IMR-90 (cell line): ENCODE data around the gene PRKAG2. TPM values are rescaled to one million over a fixed set of nuclear protein-coding genes. Genes with fewer than 3 reads are reported as not detected.

Experiments used
- ATAC-seq: fragments of 200-7000 bp; cut with Tn5 transposase; 2 replicates; pipeline ENCODE4 v1.9.1; 2020; ENCODE audit warnings: low read depth, mild to moderate bottlenecking, moderate library complexity
- BruUV-seq: library from RNA; stranded (reverse); fragments of 400-500 nt; replicated peaks from 2 replicates; lab custom pipeline; 2021; lab: Mats Ljungman, UMichigan
- CTCF ChIA-PET: fragments of 300-600 bp; formaldehyde crosslinking; extraction: SDS; loops from one replicate; lab custom pipeline; 2021; ENCODE audit warnings: antibody characterized with exemption; lab: Yijun Ruan, JAX
- POLR2A ChIA-PET: fragments of 300-600 bp; sonication (Branson Sonifier 250); formaldehyde crosslinking; loops from one replicate; lab custom pipeline; 2022; ENCODE audit warnings: antibody characterized with exemption; ENCODE audit not compliant: unreplicated experiment; lab: Charles Lee
- DNase-seq: peaks from one replicate; pipeline ENCODE4 v3.0.0; 2013
- H2AFZ ChIP-seq: replicated peaks from 2 replicates; pipeline ENCODE3; 2013; ENCODE audit warnings: low read length, mild to moderate bottlenecking; ENCODE audit not compliant: poor library complexity
- H2AK5ac ChIP-seq: 2 replicates; pipeline ENCODE4 v1.6.1; 2013; ENCODE audit warnings: low read depth, low read length, inconsistent platforms
- H2AK9ac ChIP-seq: replicated peaks from 2 replicates; pipeline ENCODE3; 2013; ENCODE audit warnings: mild to moderate bottlenecking, low read depth, low read length, moderate library complexity; ENCODE audit not compliant: poor library complexity
- H2BK120ac ChIP-seq: 2 replicates; pipeline ENCODE4 v1.6.1; 2013; ENCODE audit warnings: low read depth, low read length, inconsistent platforms
- H2BK15ac ChIP-seq: 3 replicates; pipeline ENCODE4 v1.6.1; 2013; ENCODE audit warnings: low read depth, low read length, inconsistent platforms
- H2BK20ac ChIP-seq: 2 replicates; pipeline ENCODE4 v1.6.1; 2013; ENCODE audit warnings: low read depth, mild to moderate bottlenecking, inconsistent platforms, low read length, moderate library complexity
- H2BK5ac ChIP-seq: 2 replicates; pipeline ENCODE4 v1.6.1; 2013; ENCODE audit warnings: mild to moderate bottlenecking, low read depth, low read length, inconsistent platforms; ENCODE audit not compliant: poor library complexity, severe bottlenecking
- H3K14ac ChIP-seq: replicated peaks from 2 replicates; pipeline ENCODE4 v1.6.1; 2013; ENCODE audit warnings: low read depth, low read length, inconsistent platforms
- H3K18ac ChIP-seq: 2 replicates; pipeline ENCODE4 v1.6.1; 2013; ENCODE audit warnings: low read depth, low read length, control low read depth
- H3K23ac ChIP-seq: 2 replicates; pipeline ENCODE4 v1.6.1; 2013; ENCODE audit warnings: low read depth, low read length, inconsistent platforms
- H3K27ac ChIP-seq: 2 replicates; pipeline ENCODE4 v1.5.1; 2013; ENCODE audit warnings: mild to moderate bottlenecking, control low read depth, low read length; ENCODE audit not compliant: insufficient read depth
- H3K27me3 ChIP-seq: 2 replicates; pipeline ENCODE4 v1.6.1; 2013; ENCODE audit warnings: low read length; ENCODE audit not compliant: control insufficient read depth, insufficient read depth
- H3K36me3 ChIP-seq: 2 replicates; pipeline ENCODE4 v1.6.1; 2013; ENCODE audit warnings: low read length, mixed read lengths; ENCODE audit not compliant: control insufficient read depth, insufficient read depth
- H3K4ac ChIP-seq: 2 replicates; pipeline ENCODE4 v1.6.1; 2013; ENCODE audit warnings: low read depth, low read length, inconsistent platforms
- H3K4me1 ChIP-seq: 2 replicates; pipeline ENCODE4 v1.6.1; 2013; ENCODE audit warnings: low read length, mixed read lengths; ENCODE audit not compliant: control insufficient read depth, insufficient read depth
- H3K4me2 ChIP-seq: 2 replicates; pipeline ENCODE4 v1.6.1; 2013; ENCODE audit warnings: low read depth, mild to moderate bottlenecking, control low read depth, low read length, moderate library complexity
- H3K4me3 ChIP-seq: 2 replicates; pipeline ENCODE4 v1.5.1; 2013; ENCODE audit warnings: low read depth, mild to moderate bottlenecking, control low read depth, low read length, moderate library complexity; ENCODE audit not compliant: insufficient read depth
- H3K56ac ChIP-seq: 2 replicates; pipeline ENCODE4 v1.6.1; 2013; ENCODE audit warnings: low read length, inconsistent platforms; ENCODE audit not compliant: insufficient read depth; ENCODE audit errors: extremely low read depth
- H3K79me1 ChIP-seq, 2 experiments: 2 replicates each; pipeline ENCODE4 v1.6.1; 2013; ENCODE audit warnings: low read length in 2 of 2, inconsistent platforms in 1 of 2, low read depth in 1 of 2
- H3K9ac ChIP-seq: 2 replicates; pipeline ENCODE4 v1.6.1; 2013; ENCODE audit warnings: low read depth, low read length, control low read depth
- H3K9me1 ChIP-seq: 2 replicates; pipeline ENCODE4 v1.6.1; 2013; ENCODE audit warnings: low read length, inconsistent platforms; ENCODE audit not compliant: insufficient read depth
- H3K9me3 ChIP-seq: 2 replicates; pipeline ENCODE4 v1.6.1; 2013; ENCODE audit warnings: low read length; ENCODE audit not compliant: control insufficient read depth, insufficient read depth
- H4K20me1 ChIP-seq: 2 replicates; pipeline ENCODE4 v1.6.1; 2013; ENCODE audit warnings: low read length, inconsistent platforms; ENCODE audit not compliant: insufficient read depth
- H4K5ac ChIP-seq: 2 replicates; pipeline ENCODE4 v1.6.1; 2013; ENCODE audit warnings: mild to moderate bottlenecking, low read depth, low read length, control low read depth
- H4K8ac ChIP-seq, 2 experiments: 2 replicates each; pipeline ENCODE4 v1.6.1; 2013; ENCODE audit warnings: low read depth in 2 of 2, low read length in 2 of 2, control low read depth in 1 of 2, inconsistent platforms in 1 of 2
- H4K91ac ChIP-seq: 2 replicates; pipeline ENCODE4 v1.6.1; 2013; ENCODE audit warnings: low read depth, low read length, inconsistent platforms; ENCODE audit not compliant: insufficient read depth
- CEBPB ChIP-seq: IDR thresholded peaks from 2 replicates; pipeline ENCODE4 v1.6.1; 2012; ENCODE audit warnings: low read depth, low read length, improper control_type of control experiment
- CHD1 ChIP-seq: IDR thresholded peaks from 2 replicates; pipeline ENCODE4 v1.6.1; 2012; ENCODE audit warnings: low read depth, low read length, improper control_type of control experiment
- ELK1 ChIP-seq: fragments of 150-350 bp; IDR thresholded peaks from 2 replicates; pipeline ENCODE4 v1.6.1; 2016; ENCODE audit warnings: low read depth, mild to moderate bottlenecking, low read length, moderate library complexity, borderline replicate concordance
- FOS ChIP-seq: fragments of 150-350 bp; IDR thresholded peaks from 2 replicates; pipeline ENCODE4 v1.6.1; 2016; ENCODE audit warnings: low read depth, low read length
- MAFK ChIP-seq: IDR thresholded peaks from 2 replicates; pipeline ENCODE4 v1.6.1; 2012; ENCODE audit warnings: low read depth, low read length, improper control_type of control experiment
- MXI1 ChIP-seq: IDR thresholded peaks from 2 replicates; pipeline ENCODE4 v1.6.1; 2012; ENCODE audit warnings: low read depth, mild to moderate bottlenecking, low read length, moderate library complexity, borderline replicate concordance
- NFE2L2 ChIP-seq: fragments of 150-350 bp; IDR thresholded peaks from 2 replicates; pipeline ENCODE4 v1.6.1; 2016; ENCODE audit warnings: low read depth, mild to moderate bottlenecking, low read length
- POLR2A ChIP-seq: IDR thresholded peaks from 2 replicates; pipeline ENCODE4 v1.6.1; 2012; ENCODE audit warnings: mild to moderate bottlenecking, low read depth, low read length
- RAD21 ChIP-seq: IDR thresholded peaks from 2 replicates; pipeline ENCODE4 v1.6.1; 2012; ENCODE audit warnings: low read length, improper control_type of control experiment
- RFX5 ChIP-seq: IDR thresholded peaks from 2 replicates; pipeline ENCODE4 v1.8.0; 2012; ENCODE audit warnings: low read depth, mild to moderate bottlenecking, low read length, moderate library complexity
- SMC3 ChIP-seq: fragments of 150-350 bp; IDR thresholded peaks from 2 replicates; pipeline ENCODE4 v1.6.1; 2016; ENCODE audit warnings: low read depth, mild to moderate bottlenecking, antibody characterized with exemption, low read length, moderate library complexity
- WGBS, 2 experiments: methylation state at CpG; one replicate each; pipeline versions ENCODE4 v1.1.5 to v1.1.7; 2013; ENCODE audit warnings: missing lambda C conversion rate in 2 of 2; ENCODE audit not compliant: insufficient read length in 1 of 2; ENCODE audit errors: extremely low coverage in 2 of 2; 5-methylcytosine and 5-hydroxymethylcytosine counted together
- dilution Hi-C: fragments of 300-500 bp; cut with HindIII; formaldehyde crosslinking; loops from one replicate; pipeline ENCODE4 v1.14.3; 2018; ENCODE audit warnings: low sequenced_read_pairs; ENCODE audit not compliant: unreplicated experiment
- in situ Hi-C: fragments of 300-500 bp; cut with MboI; formaldehyde crosslinking; loops from 3 replicates; pipeline ENCODE4 v1.14.3; 2019; ENCODE audit warnings: low sequenced_read_pairs, inconsistent platforms, mixed read lengths
- intact Hi-C: fragments of 100-400 bp; cut with micrococcal nuclease; formaldehyde crosslinking; loops from 2 replicates; pipeline ENCODE4 v1.10.0; 2022
- polyA plus RNA-seq, 3 experiments: library from polyadenylated mRNA; depleted of rRNA; stranded (reverse); fragments of >200 nt; gene quantifications; 2 replicates each; pipeline ENCODE4 v1.2.3, GENCODE V29; 2012; ENCODE audit warnings: low replicate concordance in 1 of 3
- total RNA-seq: library from RNA; depleted of rRNA; stranded (reverse); fragments of >200 nt; gene quantifications from 2 replicates; pipeline ENCODE4 v1.2.3, GENCODE V29; 2012
- TF ChIP-seq, protein P1 (sequence below): fragments of 150-350 bp; IDR thresholded peaks from 2 replicates; pipeline ENCODE4 v1.6.1; 2017; ENCODE audit warnings: mild to moderate bottlenecking, antibody characterized with exemption, low read length, low read depth

Gene PRKAG2
- total and polyA plus RNA-seq, 2 of the 4 experiments (the other 2 are of a cell fraction) = 15.4 to 21.6 TPM

GRCh38 chr7:151823566-151824372 lies 53.1 kb downstream of the PRKAG2 start:
- Histone ChIP-seq H2BK5ac (no peak overlapping the region), H4K91ac (no peak overlapping the region), H3K9me3 (no peaks in the 10 kb centered on the region), H3K4me2 (no peak overlapping the region), H3K56ac (no peak overlapping the region), H3K79me1 (no peaks in the 10 kb centered on the region), H3K18ac (no peak overlapping the region), H2AK5ac (no peak overlapping the region), H2AFZ (peak overlapping the region; percentile 37), H3K14ac (no peak overlapping the region), H3K9me1 (no peaks in the 10 kb centered on the region), H3K4me3 (no peak overlapping the region; the same call in 1 of the 2 replicates), H3K4ac (no peak overlapping the region), H2BK20ac (no peak overlapping the region), H4K5ac (no peak overlapping the region), H4K20me1 (no peaks in the 10 kb centered on the region), H2BK120ac (no peak overlapping the region), H2AK9ac (no peak overlapping the region), H3K9ac (no peak overlapping the region), H3K27ac (no peak overlapping the region), H2BK15ac (no peak overlapping the region), H3K36me3 (no peaks in the 10 kb centered on the region), H3K23ac (no peak overlapping the region), H4K8ac (no peak overlapping the region), H3K27me3 (peaks cover 44% of the 10 kb centered on the region), H3K4me1 (no peaks in the 10 kb centered on the region)
- CTCF ChIA-PET = no interaction called here
- TF ChIP-seq CEBPB = no peak
- no peak for TF ChIP-seq RAD21
- no peak for TF ChIP-seq MAFK
- no peak for TF ChIP-seq POLR2A
- no peak for TF ChIP-seq RFX5
- TF ChIP-seq ELK1 = no peak
- TF ChIP-seq, protein P1, sequence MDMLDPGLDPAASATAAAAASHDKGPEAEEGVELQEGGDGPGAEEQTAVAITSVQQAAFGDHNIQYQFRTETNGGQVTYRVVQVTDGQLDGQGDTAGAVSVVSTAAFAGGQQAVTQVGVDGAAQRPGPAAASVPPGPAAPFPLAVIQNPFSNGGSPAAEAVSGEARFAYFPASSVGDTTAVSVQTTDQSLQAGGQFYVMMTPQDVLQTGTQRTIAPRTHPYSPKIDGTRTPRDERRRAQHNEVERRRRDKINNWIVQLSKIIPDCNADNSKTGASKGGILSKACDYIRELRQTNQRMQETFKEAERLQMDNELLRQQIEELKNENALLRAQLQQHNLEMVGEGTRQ = no peak
- no peak for TF ChIP-seq NFE2L2
- TF ChIP-seq CHD1 = no peak
- TF ChIP-seq MXI1 = no peak
- no peak for TF ChIP-seq SMC3
- no peak for TF ChIP-seq FOS
- no peak; the same call in 1 of the 2 replicates for ATAC-seq
- DNase-seq = no peak
- WGBS, 2 experiments = no CpG with 5 or more reads among the region's 8 CpGs
- POLR2A ChIA-PET = interaction anchor here (0.5 kb wide), 1 partner anchor 30 kb away, joined by 3 read pairs; no protein-coding TSS in a partner anchor
- intact Hi-C loops (no loop called here), in situ Hi-C loops (no loop called here), dilution Hi-C loops (no loop called here)
- BruUV-seq = no TSS peak
